NB4 (cell line): ENCODE data around the gene NR2F1-AS1.
A peak's percentile ranks its signal among the peaks of the same experiment; 100 is the strongest.

Source experiments
- DNase-seq: peaks from one replicate; pipeline ENCODE4 v3.0.0; 2010; ENCODE audit warnings: low read depth
- H3K4me3 ChIP-seq: one replicate; pipeline ENCODE4 v1.5.1; 2011; ENCODE audit warnings: mild to moderate bottlenecking, low read depth, low read length, moderate library complexity
- MYC ChIP-seq: IDR thresholded peaks from 2 replicates; pipeline ENCODE4 v1.6.1; 2011; ENCODE audit warnings: low read depth, low read length
- POLR2A ChIP-seq: IDR thresholded peaks from 2 replicates; pipeline ENCODE4 v1.6.1; 2011; ENCODE audit warnings: mild to moderate bottlenecking; ENCODE audit not compliant: insufficient read length; ENCODE audit errors: extremely low read depth
- TF ChIP-seq, protein P1 (sequence below): IDR thresholded peaks from one replicate; pipeline ENCODE4 v1.5.1; 2012; ENCODE audit warnings: low read depth, low read length
- TF ChIP-seq, protein P2 (sequence below): IDR thresholded peaks from 2 replicates; pipeline ENCODE4 v1.6.1; 2011; ENCODE audit warnings: low read depth, low read length

NR2F1-AS1 gene

DNA sequence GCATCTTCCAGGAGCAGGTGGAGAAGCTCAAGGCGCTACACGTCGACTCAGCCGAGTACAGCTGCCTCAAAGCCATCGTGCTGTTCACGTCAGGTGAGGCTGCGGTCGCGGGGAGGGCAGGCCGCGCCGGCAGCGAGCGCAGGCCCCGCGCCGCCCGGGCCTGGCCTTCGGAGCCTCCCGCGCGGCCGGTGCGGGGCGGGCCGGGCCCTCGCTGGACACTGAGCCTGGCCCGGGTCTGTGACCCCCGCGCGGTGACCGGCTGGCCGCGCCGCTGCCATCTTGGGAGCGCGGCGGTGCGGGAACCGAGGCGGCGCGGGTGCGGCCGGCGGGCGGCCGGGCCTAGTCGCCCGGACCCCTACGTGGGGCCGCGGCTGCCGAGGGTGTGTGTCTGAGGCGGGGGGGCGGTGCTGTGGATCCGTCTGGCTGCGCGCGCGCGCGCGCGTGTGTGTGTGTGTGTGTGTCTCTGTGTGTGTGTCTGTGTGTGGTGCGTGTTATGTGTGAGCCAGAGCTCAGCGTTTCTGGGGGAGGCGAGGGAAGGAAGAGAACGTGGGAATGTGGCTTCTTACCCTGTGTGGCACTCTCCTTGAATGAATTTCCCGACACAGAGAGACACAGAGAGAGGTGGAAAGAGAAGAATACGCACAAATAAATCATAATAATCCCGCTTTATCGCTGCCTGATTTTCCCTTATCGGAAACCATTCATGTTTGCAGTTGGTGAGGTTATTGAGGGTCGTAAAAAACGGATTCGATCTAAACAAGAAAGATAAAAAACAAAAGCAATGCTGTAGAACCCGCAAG, 7.5 kb upstream of the NR2F1-AS1 start:
- TF ChIP-seq, protein P1, sequence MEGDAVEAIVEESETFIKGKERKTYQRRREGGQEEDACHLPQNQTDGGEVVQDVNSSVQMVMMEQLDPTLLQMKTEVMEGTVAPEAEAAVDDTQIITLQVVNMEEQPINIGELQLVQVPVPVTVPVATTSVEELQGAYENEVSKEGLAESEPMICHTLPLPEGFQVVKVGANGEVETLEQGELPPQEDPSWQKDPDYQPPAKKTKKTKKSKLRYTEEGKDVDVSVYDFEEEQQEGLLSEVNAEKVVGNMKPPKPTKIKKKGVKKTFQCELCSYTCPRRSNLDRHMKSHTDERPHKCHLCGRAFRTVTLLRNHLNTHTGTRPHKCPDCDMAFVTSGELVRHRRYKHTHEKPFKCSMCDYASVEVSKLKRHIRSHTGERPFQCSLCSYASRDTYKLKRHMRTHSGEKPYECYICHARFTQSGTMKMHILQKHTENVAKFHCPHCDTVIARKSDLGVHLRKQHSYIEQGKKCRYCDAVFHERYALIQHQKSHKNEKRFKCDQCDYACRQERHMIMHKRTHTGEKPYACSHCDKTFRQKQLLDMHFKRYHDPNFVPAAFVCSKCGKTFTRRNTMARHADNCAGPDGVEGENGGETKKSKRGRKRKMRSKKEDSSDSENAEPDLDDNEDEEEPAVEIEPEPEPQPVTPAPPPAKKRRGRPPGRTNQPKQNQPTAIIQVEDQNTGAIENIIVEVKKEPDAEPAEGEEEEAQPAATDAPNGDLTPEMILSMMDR, result no peak
- TF ChIP-seq, protein P2, sequence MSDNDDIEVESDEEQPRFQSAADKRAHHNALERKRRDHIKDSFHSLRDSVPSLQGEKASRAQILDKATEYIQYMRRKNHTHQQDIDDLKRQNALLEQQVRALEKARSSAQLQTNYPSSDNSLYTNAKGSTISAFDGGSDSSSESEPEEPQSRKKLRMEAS, result no peak
- no peak for TF ChIP-seq POLR2A
- no peak for TF ChIP-seq MYC
- H3K4me3 ChIP-seq, result no peak overlapping the region
- no peak for DNase-seq

DNA sequence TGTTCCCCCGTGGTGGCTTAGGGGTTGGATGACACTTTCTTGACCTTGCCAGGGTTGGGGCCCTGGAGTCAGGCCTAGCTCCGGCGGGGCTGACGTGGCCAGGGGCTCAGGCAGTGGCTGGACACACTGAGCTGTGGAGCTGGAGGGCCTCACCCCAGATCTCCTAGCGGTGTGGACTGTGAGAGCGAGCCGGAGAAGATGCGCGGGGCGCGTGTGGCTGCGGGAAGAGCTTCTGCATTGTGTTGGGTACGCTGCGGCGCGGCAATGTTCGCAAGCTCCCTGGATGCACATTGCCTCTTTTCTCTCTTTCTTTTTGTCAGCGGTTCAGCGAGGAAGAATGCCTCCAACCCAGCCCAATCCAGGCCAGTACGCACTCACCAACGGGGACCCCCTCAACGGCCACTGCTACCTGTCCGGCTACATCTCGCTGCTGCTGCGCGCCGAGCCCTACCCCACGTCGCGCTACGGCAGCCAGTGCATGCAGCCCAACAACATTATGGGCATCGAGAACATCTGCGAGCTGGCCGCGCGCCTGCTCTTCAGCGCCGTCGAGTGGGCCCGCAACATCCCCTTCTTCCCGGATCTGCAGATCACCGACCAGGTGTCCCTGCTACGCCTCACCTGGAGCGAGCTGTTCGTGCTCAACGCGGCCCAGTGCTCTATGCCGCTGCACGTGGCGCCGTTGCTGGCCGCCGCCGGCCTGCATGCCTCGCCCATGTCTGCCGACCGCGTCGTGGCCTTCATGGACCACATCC, 6.8 kb upstream of the NR2F1-AS1 start:
- TF ChIP-seq MYC (no peak), POLR2A (no peak)
- TF ChIP-seq, protein P2, result no peak
- TF ChIP-seq, protein P1, result no peak
- no peak overlapping the region for H3K4me3 ChIP-seq
- no peak for DNase-seq

DNA sequence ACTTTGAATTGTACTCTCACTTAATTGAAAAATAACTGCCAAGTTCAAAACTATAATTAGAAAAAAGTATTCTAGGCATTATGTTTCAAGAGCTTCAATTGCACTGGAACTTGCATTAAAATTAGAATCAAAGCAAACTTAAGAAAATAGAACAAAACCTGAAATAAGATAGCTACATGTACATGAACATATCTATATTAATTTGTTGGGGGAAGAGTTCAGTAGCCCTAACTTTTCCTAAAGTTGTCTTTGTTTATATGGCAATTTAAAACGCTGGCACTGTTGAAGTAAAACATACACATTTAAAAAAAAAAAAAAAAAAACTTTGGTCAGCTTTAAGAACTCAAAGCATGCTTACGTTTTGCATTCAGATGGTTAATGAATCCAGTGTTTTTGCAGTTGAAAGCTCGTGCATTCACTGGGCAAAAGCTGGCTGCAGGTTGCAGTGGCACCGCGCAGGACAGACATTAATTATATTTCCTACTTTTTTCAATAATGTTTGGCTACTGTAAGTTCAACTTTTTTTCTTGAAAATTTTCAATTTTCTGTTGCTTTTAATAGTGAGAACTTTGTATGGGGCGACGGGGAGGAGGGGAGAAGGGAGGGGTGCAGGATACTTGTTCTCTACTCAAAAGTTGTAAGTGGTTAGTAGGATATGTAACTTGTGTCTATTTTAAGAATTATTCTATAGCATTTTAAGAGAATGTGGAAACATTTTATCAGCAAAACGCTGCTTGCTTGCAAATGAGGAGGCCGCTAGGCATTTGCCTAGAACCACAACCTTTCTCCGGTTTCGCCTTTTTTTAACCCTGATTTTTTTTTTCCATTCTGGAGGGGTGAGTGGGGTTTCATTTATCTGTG, 5.9 kb upstream of the NR2F1-AS1 start:
- H3K4me3 ChIP-seq, result no peak overlapping the region
- no peak for DNase-seq
- TF ChIP-seq, protein P2, result no peak
- TF ChIP-seq POLR2A (no peak), MYC (no peak)
- TF ChIP-seq, protein P1, result no peak

DNA sequence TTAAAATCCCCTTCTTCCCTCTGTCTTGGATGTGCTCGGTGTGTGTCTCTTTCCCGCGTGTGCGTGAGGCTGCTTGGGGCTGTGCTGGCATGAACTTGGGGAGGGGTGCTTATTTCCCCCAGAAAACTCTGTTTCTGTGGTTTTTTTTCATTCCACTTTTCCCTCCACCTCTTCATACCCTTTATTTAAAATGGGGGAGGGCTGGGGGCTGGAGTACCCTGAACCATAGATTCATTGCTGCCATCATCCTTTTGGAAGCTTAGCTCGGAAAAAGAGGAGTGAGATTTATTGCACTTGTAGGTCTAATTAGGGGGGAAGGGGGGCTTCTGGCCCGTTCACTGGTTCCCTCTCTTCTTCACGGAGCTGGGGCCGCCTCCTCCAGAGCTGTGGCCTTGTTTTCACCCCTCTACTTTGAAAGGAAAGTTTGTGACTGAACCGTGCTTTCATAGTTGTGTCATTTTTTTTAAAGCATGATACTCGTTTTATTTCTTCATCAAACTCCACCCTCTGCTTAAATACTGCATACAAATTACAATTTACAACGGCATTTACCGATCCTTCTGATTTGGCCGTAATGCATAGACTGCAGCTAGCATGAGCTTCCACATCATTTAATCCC, 4.9 kb upstream of the NR2F1-AS1 start:
- H3K4me3 ChIP-seq, result peak overlapping the region; percentile 2
- no peak for TF ChIP-seq POLR2A
- no peak for TF ChIP-seq MYC
- TF ChIP-seq, protein P2, result no peak
- TF ChIP-seq, protein P1, result no peak
- no peak for DNase-seq
